LoVo (cell line): ENCODE measurements around the gene NKAPL.

ENCODE experiments used
- DNase-seq: peaks from one replicate; pipeline ENCODE4 v3.0.0-alpha.2; 2016; ENCODE audit warnings: low spot score

The NKAPL gene

GRCh38 chr6:28245206-28245941 is 13.7 kb upstream of the NKAPL start:
- no peak for DNase-seq

DNA sequence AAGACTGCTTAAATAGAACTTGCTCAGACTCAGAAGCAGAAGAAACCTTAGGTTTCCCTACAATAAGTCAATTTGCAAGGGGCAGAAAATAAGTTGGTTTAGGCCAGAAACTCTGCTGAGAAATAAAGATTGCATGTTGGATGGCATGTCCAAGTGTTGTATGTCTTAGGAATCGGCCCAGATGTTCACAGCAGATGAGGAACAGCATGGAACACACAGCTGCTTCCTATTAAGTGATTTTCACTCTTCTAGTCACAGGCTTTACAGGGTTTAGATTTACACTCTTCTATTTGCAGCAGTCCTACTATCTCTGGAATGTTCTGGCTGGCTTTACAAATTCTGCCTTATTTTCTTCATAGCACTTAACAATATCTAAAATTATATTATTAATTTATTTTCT is 10.2 kb upstream of the NKAPL start:
- no peak for DNase-seq

- DNase-seq: no peak
Observed at GRCh38 chr6:28250747-28251146, 8.3 kb upstream of the NKAPL start.

- DNase-seq: no peak
Observed at GRCh38 chr6:28251661-28252008, 7.5 kb upstream of the NKAPL start.

DNA sequence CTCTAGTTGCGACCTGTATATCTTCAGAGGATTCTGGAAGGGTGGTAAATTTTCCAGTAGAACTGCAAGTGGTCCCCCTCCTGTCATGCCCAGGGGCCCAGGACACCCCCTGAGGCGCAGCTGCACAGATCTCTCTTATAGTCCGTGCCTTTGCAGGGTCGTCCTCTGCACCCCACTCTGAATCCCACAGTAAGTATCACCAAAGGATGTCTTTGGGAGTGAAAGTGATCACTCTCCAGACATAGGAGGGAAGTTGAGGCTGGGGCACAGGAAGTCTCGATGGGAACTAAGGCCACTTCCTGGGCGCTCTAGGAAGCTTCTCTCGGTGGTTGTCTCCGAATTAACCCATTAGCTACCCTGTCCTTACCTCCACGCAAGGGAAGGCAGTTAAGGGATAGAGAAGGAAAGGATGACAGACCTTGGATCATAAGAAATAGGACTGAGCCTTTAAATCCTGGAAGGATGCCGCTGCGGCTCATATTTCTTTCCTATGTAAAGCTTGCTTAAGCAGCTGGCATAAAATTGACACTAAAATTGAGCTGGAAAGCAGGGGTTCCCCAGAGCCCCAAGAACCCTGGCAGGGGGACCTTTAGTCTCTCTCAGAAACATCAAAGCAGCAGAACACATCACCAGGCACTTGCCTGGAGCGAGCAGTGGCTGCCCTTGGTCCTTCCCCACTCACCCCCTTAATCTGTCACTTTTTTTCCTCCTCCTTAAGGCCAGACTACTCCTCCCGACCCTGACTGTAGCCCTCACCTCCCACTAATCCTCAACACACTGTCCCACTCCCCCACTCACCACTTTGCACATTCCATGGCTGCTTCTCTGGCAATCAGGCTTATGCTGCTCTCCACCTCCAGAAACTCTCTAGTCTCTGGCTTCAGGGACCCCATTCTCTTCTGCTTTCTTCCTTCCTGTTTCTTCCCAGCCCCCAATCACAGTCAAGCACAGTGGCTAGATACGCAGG is 6.8 kb upstream of the NKAPL start, which contains the start of gene ZKSCAN4:
Gene ZKSCAN4, minus strand, starts transcription at position 261 of the 967 bp plus-strand sequence. CDS start 289 bp downstream, outside the sequence.
- peak; percentile 79 for DNase-seq

DNA sequence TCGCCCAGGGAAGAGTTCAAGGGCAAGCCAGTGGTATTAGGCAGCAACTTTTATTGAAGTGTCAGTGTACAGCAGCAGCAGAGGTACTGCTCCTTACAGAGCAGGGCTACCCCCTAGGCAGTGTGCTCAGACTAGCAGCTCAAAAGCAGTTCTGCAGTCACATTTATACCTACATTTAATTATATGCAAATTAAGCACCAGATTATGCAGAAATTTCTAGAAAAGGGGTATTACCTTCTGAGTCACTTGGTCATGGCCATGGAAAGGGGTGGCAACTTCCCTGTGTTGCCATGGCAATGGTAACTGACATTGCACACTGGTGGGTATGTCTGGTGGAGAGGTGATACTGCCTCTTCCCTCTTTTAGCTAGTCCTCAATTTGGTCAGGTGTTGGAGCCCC is 5.0 kb upstream of the NKAPL start:
- no peak for DNase-seq

- no peak for DNase-seq
Observed at GRCh38 chr6:28257042-28257441, 2.1 kb upstream of the NKAPL start.

DNA sequence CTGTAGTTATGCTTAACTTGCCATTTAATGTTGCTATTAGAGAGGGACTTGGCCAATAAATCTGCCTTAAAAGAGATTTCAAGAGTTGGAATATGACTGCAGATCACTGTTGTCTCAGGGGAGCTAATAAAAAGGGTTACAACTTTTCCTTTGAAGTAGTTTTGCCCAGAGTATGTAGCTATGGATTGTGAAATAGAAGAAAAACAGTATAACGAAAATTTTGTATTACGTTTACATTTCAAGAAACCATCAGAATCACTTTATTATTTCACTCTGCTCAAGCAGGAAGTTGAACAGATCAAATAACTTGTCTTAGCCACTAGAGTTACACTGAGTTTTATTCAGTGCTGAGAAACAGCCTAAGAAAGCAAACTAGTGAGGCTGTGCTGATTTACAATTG is 4.8 kb downstream of the NKAPL start:
- DNase-seq: no peak

GRCh38 chr6:28264834-28265401 is 5.8 kb downstream of the NKAPL start:
- no peak for DNase-seq

DNA sequence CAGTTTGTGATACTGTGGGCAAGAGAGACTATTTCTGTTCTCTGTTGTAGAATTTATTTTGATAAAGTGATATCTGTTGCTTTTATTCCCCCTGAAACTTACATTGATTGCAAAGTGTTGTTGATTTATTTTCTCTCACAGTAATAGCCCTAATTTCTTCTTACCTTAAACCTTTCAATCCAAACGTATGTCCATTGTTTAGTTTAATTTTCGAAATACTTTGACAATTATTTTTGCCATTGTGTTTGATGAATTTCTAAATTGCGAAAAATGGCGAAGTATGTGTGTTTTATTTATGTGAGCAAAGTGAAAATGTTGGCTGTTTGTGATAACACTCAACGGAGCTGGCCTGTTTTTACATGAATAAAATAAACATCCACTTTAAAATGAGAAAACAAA is 7.5 kb downstream of the NKAPL start:
- DNase-seq: no peak

DNA sequence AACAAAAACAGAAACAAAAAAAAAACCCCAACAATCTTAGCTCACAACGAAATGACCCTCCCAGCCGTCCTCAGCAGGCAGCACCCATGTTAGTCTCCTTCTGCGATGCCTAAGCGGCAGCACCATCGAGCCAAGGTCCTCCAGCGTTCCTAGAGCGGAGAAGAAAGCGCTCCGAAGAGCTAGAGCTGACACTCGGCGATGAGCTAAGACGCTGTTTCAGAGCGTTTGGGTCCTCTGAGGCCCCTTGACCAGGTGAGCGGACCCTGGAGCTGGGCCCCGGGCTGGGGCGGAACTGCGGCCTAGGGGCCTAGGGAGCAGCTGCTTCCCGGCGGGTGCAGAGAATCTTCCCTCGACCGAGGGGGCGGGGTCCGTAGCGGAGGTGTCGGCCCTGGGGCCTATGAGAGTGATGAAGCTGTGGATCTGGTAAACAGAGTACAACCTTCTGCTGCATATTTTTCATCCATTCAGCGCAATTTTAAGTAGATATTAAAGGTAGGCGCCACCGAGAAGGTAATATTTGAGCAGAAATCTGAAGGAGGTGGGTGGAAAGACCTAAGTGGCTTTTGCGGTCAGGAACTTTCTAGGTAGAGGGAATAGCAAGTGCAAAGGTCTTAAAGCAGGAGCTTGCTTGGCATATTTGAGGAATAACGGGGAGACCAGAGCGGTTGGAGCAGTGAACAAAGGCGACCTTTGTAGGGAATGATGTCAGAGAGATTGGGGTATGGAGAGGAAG is 8.0 kb downstream of the NKAPL start, which contains the start of gene ZSCAN26:
Gene ZSCAN26, plus strand, starts transcription at position 182 of the 733 bp plus-strand sequence. CDS start 4,777 bp downstream, outside the sequence.
- peak; percentile 77 for DNase-seq

DNA sequence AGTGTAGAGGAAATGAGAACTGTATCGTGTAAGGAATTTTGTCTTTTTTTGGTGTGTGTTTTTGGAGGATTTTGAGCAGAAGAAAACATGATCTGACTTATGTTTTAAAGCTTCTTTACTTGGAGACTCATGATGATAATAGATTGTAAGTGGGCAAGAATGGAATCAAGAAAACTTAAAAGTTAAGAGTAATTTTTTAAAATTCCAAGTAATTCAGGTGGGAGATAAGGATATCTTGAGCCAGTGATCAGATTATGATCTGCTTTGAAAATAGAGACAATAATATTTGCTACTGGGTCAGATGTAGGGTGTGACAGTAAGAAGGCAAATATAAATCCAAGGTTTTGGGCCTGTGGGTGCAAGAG is 8.6 kb downstream of the NKAPL start:
- DNase-seq: no peak

- DNase-seq: peak; percentile 49
Observed at GRCh38 chr6:28269492-28269891, 10.4 kb downstream of the NKAPL start.

GRCh38 chr6:28274888-28275287 is 15.8 kb downstream of the NKAPL start:
- DNase-seq: no peak

DNA sequence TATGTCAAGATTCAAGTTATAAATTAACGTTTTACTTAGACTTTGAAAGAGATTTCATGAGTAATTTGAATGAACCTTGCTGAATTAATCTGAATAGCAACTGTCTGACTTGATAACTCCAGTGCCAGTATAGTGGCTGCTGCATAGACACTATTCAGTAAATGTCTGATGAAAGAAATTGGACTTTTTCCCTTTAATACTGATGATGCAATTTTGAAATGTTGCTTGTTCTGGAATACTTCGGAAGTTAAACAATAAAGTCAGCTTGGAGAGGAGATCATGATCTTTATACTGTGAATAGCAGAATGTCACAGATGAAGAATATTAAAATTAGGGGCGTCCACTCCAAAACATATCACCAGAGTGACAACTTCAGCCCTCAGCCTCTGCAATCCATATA is 18.6 kb downstream of the NKAPL start:
- no peak for DNase-seq

GRCh38 chr6:28280595-28281287 is 21.6 kb downstream of the NKAPL start:
- no peak for DNase-seq

GRCh38 chr6:28281288-28282064 is 22.4 kb downstream of the NKAPL start, which contains the start of gene PGBD1:
Gene PGBD1, plus strand, starts transcription at chr6:28281572. Its CDS starts 2,242 bp downstream, at chr6:28283814.
- DNase-seq: peak; percentile 73

DNA sequence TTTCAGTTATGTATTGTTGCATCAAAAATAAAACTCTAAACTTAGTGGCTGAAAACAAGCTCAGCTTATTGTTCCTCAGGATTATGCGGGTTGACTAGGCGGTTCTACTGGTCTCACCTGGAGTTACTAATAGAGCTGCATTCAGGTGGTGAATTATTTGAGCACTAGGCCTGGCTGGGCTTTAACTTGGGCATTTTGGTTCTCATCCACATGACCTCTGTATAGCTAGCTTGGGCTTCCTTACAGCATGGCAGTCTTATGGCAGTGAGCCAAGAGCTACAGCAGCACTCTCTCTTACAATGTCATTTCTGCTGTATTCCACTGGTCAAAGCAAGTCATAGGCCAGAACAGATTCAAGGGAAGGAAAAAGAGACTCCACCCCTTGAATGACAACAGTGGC is 23.8 kb downstream of the NKAPL start:
- DNase-seq: no peak

DNA sequence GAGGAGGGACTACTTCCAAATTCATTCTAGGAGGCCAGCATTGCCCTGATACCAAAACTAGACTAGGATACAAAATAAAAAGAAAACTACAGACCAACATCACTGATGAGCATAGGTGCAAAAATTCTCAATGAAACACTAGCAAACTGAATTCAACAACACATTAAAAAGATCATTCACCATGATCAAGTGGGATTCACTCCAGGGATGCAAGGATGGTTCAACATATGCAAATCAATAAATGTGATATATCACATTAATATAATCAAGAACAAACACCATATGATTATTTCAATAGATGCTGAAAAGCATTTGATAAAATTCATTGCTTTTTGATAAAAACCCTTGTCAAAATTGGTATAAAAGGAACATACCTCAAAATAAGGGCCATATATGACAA is 32.5 kb downstream of the NKAPL start:
- no peak for DNase-seq

DNA sequence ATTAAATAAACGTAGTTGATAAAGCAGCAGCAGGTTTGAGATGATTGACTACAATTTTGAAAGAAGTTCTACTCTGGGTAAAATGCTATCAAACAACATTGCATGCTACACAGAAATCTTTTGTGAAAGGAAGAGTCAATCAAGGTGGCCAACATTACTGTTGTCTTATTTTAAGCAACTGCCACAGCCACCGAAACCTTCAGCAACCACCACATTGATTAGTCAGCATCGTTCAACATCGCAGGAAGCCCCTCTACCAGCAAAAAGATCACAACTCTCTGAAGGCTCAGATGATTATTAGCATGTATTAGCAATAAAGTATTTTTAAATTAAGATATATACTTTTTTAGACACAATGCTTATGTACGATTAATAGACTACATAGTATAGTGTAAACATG is 36.2 kb downstream of the NKAPL start:
- DNase-seq: no peak
